NCI-H2107 treated with DMSO at 0.1 percent for 48 hours (cell line): Measurements from ENCODE around the gene LRIG1.

ENCODE experiments used
- DNase-seq: peaks from one replicate; lab custom pipeline; 2025; ENCODE audit not compliant: unreplicated experiment; lab: John Stamatoyannopoulos, UW

The LRIG1 gene

DNA sequence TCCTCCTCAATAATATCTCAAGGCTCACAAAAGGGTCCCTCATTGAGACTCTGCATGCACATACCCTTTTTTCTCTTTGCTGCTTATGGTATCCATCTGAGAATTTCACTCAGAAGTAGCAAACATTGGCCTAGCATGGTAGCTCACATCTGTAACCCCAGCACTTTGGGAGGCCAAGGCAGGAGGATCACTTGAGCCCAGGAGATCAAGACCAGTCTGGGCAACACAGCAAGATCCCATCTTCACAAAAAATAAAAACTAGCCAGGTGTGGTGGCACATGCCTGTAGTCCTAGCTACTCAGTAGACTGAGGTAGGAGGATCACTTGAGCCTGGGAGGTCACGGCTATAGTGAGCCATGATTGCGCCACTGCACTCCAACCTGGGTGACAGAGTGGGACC is 11.7 kb downstream of the LRIG1 start:
- DNase-seq = no peak

DNA sequence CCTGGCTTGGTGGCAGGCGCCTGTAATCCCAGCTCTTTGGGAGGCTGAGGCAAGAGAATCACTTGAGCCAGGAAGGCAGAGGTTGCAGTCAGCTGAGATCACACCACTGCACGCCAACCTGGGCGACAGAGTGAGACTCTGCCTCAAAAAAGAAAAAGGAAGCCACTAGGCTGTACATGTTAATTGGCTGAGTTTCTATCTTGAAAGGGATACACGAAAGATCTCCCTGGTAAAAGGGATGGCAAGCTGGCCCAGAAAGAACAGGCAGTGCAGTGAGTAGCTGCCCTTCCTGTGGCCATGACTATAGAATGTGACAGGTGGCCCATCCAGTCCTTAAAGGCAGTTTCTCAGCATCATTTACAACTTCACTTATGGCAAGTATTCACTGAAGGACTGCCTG is 12.3 kb downstream of the LRIG1 start:
- DNase-seq = no peak

DNA sequence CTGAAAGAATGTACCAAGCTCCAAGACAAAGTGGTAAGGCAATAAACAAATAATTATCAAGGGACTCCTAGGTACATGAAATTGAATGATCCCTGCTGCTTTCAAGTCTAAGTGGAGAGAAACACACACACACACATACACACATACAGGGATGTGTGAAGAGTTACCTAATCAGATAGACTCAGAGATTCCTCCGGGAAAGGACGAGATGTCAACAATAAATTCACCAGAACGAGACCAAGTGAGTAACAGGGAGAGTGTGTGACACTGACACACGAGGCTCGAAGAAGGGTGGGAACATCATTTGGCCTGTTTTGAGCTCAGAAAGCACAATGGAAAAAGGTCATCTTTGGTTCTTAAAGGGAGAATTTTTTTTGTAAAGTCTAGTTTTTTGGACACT is 13.4 kb downstream of the LRIG1 start:
- DNase-seq = no peak

DNA sequence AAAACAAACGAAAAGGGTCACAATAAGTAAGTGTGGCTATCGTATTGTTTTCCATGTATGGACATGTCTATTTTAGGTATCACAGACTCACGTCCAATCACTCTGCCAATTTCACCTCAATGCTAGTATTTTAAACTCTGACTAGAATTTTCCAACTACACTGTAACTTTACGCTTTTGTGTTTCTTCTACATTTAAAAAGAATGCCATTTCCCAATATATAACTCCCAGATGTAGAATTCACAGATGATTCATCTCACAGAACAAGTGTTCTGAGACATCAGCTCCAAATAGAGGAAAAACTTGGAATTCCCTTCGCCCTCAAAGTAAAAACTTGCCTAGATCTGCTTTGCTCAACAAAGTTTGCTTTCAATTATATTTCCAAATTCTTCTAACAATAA is 14.2 kb downstream of the LRIG1 start:
- DNase-seq = no peak

DNA sequence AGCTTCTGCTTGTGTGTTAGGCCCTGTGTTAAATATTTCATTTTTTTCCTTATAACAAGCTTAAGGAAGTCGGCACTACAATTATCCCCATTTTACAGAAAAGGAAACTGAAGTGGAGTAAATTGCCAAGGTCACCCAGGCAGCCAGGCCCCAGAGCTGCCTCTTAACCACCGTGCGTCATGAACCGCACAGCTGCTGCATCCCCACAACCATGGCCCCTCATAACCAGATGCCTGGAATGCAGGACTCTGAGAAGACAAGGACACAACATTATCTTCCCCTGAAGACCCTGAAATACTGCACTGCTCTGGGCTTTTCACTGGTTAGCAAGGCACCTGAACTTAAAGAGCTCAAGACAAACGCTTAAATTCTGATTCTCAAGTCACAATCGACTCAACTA is 14.6 kb downstream of the LRIG1 start:
- DNase-seq = no peak

DNA sequence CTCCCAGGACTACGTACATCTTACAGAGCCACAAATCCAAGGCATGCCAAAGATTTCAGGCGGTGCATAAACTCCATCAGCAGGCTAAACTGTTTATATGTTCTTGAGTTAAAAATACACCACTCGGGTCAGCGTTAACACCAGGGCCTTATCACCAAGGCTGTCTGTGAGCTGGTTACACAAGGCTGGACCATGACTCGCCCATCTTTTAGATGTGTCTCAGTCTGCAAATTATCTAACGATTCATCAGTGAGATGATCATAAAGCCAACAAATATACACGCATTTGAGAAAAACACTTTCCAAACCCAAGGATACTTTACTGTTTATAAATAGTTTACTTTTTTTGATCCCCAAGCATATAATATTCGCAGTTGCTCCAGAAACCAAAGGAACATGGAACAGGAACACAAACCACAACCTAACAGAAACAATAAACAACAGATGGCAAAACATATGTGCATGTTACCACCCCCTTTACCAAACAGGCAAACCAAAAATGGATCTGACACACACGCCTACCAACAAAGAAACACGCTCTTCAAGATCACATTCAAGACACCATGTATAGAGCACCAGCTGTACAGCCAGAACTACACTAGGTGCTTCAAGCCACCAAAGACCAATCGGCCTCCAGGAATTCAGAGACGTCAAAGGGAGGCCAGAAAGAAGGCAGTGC is 15.4 kb downstream of the LRIG1 start:
- DNase-seq = no peak

DNA sequence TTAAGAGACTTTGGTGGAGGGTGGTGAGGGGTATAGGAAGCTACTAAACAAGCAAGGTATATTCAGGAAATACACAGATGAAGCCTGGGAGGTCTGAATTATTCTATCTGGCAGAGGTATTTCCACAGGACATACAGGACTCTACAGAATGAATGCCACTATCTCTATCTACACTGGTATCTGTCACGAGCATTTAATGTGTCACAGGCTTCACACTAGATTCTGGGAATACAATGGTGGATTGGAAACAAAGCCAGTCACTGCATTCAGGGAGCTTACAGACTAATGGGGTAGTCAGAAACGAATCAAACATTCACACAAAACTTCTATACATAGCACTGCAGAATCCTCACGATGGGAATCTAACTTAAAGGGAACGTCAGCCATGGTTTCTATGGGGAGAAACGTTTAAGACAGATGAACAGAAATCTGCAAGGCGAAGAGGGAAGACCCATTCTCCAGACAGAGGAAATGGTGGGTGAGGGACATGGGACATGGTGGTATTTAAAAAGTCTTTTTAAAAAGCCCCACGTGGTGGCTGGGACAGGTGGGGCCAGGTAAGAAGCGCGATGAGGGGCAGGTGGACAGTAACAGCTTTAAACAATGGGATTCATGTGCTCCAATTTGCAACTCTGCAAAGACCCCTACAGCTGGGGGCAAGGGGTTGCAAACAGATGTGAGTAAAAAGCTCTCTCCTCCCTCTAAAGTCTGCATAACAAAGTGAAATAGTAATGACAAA is 16.5 kb downstream of the LRIG1 start:
- no peak for DNase-seq

DNA sequence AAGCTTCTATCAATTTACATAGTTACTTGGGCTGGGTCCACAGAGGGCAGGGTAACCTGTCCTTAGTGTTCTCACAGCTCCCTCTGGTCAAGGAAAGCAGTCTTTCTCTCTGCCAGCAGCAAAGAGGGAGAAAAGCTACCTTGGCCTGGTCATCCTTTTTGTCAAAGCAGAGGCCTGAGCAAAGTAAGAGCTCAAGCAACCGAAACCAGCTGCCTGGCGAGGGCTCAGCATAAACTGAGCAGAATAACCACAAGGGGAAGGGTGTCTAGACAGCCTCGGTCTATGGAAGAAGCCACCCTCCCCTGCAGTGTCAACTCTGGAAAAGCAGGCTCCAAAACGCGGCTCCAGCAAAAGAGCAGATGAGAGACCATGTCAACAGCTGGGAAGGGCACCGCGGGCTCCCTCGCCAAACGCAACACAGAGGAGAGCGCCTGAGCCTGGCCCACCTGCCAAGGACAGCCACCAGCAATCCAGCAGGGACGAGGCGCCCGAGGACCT is 17.4 kb downstream of the LRIG1 start:
- no peak for DNase-seq

DNA sequence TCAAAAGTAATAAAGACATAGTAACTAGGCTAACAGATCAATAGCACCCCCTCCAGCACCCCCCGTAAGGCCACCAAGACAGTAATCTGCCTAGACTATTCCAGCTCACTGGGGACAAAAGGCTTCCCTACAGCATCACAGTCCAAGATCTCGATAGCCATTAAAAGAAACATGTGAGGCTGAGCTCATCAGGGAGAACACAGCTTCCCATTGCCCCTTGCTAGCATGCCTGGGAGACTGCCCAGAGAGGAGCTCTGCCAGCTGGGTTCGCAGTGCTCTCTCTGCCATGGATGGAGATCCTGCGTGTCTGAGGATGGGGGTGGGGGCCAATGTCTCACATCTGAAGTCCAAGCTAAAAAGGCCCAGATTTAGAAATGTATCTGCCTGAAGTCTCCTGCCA is 17.8 kb downstream of the LRIG1 start:
- DNase-seq = no peak

DNA sequence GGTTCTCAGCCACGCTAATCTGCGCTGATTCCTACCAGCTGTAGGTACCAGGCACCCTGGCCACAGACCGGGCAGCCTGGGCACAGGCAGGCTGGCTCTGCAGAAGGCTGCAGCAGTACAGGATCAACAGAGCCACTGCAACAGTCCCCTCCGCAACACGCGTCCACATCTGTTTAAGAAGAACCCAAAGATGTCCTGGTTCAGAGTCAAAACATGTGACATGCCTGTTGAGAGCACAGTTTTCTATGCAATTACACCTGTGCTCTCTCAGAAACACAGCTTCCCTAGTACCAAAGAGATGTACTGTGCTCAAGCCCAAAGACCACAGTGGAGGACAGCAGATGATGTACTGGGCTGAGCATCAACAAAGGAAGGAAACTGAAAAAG is 18.8 kb downstream of the LRIG1 start:
- DNase-seq = no peak

DNA sequence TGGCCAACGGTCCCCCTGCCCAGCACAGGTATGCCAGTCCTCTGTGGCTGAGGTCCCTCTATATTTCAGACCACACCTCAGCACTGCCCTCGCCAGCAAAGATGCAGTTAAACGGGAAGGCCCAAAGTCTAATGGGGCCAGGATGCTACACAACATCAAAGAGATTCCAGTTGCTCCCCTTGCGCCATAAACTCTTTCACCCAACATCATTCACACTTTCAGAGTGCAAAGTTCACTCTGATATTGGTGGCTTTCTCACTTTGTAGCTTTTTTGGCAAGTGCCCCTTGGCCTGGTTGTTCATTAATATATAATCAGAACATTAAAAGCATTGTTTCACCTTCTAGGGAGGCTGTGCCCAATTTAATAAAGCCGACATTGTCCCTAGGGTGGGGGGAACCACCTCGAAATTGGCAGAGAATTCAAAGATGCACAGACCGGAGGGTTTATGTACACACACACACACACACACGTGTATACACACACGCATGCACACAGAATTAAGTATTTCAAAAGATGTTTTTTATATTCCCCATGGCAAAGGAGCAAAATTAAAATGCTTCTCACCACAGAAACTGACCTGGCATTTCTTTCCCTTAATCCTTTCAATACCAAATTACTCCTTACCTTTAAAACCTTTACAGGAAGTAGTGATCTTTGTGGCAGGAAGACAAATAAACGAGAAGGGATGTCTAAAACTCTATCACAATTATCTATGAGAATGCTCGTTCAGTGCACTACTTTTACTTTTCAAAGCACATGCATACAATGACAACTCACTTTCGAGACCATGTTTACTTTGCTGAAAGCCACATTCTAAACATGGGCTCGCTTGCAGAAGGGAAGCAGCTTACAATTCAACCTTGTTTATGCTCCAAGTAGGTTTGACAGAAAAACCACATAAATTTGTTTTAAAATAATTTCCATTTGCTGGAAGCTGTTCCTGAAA is 19.5 kb downstream of the LRIG1 start:
- no peak for DNase-seq

DNA sequence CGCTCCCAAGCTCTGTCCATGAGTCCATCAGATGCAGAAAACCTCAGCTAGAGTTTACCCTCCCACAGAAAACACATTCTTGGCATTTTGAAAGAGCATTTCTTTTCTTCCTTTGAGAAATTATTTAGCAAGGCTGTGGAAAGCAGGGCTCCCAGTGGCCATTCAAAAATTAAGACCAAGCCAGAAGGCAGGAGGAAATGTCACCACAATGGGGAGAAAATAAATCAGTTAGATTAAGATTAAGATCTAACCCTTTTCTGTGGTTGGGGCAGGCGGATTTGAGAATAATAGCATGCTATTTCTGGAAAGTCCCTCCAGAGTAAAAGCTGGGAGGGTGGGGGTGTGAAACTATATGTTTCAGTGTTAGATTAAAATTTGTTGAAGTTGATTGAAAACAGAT is 20.2 kb downstream of the LRIG1 start:
- DNase-seq = no peak

DNA sequence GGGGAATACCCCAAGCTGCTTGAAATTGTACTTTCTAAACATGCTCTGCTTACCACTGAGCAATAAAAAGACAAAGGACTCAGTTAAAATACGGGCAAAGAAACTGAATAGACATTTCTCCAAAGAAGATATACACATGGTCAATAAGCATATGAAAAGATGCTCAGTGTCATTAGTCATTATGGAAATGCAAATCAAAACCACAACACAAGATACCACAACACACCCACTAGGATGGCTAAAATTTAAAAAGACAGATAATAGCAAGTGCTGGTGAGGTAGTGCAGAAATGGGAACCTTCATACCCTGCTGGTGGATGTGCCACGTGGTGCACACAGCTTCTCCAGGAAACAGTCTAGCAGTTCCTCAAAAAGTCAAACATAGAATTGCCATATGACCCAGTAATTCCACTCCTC is 21.3 kb downstream of the LRIG1 start:
- no peak for DNase-seq

DNA sequence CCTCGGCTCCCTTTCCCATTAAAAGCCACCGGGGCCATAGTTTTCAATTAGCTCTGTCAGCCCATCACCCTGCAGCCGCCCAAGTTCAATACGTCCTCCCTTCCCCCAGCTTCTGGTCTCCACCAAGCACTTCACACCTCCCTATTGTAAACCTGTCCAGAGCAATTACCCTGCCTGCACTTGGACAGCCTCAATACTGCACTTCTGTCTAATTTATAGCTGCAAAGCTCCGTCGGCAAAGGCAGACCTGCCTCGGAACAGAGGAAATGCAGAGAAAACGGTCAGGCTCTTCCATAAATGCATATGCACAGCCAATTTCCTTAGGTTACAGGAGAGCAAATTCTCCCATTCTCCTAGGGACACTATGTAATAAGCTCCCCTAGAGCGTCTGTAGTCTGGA is 21.9 kb downstream of the LRIG1 start:
- no peak for DNase-seq

DNA sequence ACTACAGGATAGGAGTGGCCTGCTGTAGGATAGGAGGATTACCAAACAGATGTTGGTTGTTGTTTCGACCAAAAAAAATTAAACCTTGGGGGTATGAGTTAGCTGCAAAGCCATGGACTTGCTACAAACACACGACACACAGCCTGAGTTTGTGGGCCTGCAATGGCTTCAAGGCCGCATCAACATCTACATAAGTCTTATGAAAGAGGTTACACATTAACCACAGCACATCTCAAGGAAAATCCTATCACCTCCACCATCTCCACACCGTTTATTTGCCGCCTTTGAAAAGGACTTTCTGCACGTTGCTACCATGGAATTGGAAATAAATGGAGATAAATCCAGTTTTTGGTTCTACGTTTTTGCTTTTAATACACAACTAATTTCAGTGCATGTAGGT is 23.0 kb downstream of the LRIG1 start:
- DNase-seq = no peak

DNA sequence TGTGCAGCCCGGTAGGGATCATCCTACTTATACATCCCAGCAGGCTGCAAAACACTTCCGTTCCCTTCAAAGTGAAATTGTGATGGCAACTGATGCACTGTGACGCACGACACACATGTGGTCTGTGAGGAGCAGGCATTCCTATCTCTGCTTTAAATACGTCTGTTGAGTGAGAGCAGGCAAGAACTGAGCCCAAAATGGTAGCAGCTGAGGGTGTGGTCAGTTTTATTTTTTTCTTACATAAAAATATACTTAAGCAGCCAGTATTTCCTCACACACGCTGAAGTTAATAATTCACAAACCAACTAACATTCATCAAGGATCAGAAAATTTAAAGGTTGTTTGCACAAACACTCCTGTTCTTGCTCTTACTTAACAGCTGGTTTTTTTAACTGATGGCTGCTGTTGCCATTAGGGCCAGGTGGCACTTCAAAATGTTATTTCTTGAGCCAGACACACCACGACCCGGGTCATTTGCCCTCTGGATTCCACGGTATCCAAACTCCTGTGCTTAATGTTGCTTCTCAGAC is 23.9 kb downstream of the LRIG1 start:
- DNase-seq = no peak

DNA sequence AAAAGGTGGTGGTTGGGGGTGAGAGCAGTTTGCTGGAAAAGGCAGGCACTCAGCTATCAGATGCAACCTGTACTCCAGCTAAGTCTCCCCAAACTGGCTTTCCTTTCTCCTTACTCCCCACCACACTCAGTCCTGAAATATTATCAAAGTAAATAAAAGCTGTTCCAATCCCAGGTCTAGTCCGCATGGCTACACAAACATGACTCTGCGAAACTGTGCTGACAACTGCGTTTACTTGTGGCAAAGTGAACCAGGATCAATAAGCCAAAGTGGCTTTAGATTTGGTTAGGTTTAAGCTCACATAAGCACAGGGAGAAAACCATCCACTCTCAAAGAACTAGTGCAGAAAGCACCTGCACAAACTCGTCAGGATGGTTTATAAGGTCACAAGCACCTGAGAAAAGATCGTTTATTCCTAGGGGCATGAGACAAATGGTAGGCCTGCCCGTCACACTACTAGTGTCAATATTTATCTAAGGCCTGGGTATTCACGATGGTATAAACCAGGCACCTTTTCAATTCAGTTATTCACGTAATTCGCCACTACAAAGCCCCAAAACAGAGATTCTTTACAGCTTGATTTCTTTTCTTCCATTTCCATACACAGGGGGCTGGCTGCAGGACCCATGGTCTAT is 25.3 kb downstream of the LRIG1 start:
- no peak for DNase-seq

DNA sequence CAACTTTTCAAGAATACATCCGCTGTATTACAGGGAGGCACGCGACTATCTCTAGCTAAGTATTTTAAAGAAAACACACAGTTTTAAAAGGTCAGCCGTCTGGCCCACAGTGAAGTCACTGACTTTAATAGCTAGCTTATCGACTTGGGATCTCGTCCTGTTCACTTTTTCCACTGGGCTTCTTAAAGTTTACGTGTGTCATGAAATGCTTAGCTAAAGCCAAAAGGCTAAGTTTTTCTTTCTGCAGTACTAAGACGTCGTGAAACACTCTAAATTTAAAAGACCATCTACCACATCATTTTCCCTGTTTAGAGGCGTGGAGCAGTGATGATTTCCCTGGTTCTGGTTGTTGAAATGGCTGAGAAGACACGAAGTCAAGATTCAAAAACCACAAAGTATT is 27.1 kb downstream of the LRIG1 start:
- no peak for DNase-seq

DNA sequence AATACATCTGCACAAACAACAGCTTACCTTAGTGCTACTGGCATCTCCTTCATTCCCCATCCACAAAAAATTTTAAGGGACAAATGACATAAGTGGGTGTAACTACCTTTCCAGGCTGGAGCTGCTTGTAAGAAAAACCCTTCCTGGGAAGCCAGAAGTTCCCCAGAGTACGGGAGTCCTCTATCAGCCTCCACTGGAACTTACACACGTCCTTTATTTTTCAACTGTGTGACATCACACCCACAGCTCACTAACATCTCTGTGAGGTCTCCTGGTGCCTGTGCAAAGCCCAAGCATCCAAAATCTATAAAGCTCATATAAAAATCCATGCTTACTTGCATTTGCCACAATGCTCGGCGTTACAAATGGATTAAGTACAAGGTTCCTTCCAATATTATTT is 27.6 kb downstream of the LRIG1 start:
- DNase-seq = no peak

DNA sequence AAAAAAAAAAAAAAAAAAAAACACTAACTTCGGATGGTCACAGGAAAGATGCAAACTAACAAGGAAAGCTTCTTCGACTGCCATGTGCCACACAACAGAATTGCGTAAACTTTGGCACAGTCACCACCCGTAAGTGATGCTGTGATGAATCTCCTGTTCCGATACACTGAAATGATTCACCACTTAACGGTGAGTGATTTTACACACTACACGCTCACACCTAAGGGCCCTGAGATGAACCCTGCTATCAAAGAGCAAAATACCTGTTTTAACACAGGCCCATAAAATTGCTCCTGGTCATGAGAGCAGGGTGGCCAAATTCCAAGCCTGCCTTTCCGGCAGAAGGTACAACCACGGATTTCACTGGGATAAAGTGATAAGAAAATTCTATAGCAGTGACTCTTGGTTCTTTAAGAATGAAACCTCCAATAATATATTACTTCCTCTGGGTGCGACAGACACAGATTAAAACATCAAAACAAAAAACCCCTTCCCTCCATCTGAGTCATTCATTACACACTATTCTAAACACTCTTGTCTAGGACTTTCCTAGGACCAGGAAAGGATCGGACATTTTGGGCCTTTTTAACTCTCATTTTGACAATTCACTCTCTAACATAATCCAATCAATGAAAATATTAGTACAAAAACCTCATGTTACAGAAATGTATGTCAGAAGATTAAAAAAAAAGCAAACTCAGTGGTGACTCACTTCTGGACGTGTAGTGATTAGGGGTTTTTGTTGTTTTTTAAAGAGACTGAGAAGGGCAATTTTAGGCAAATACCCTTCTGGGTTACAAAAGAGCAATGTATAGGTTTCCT is 28.3 kb downstream of the LRIG1 start:
- DNase-seq = no peak
